Measurements from ENCODE around the gene COL4A5. TPM values are rescaled to one million over a fixed set of nuclear protein-coding genes. Genes with fewer than 3 reads are reported as not detected.

The COL4A5 gene
- polyA plus RNA-seq, 1 experiment = 123 TPM

DNA sequence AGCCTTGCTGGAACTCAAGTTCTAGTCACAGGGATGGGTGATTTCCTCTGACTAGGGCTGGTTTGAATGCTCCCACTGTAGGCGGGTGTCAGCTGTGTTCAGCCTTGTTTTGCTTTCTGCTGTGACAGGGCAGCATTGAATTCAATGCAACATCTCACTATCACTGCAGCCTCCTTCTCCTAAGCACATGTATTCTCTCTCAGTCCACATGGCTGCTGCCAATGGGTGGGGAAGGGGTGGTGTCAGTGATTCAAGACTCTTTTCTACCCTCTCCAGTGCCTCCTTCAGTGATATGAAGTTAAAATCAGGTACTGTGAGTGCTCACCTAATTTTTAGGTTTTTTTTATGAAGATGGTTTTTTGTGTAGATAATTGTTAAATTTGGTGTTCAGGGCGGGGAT lies 46.3 kb downstream of the COL4A5 start:
- TF ChIP-seq CTCF (IDR thresholded peaks at IDR 0.05; ENCODE audit: low read depth, low read length) = no peak
- Histone ChIP-seq H3K27me3 (ENCODE audit: control insufficient read depth, insufficient read depth, low read length) (no peaks in the 10 kb centered on the region), H3K27ac (ENCODE audit: low read depth, low read length) (no peak overlapping the region), H3K4me3 (ENCODE audit: low read depth, low read length) (no peak overlapping the region), H3K9me3 (ENCODE audit: control insufficient read depth, insufficient read depth, low read length) (no peaks in the 10 kb centered on the region)
- no peak for DNase-seq (ENCODE audit: low read depth, low spot score)
- ChIA-PET POLR2A (no interaction called here), CTCF (no interaction called here)

GRCh38 chrX:108494406-108495090 lies 54.9 kb downstream of the COL4A5 start:
- TF ChIP-seq CTCF (IDR thresholded peaks at IDR 0.05; ENCODE audit: low read depth, low read length) = no peak
- H3K27ac ChIP-seq (ENCODE audit: low read depth, low read length) = no peak overlapping the region
- no peaks in the 10 kb centered on the region for H3K27me3 ChIP-seq (ENCODE audit: control insufficient read depth, insufficient read depth, low read length)
- H3K9me3 ChIP-seq (ENCODE audit: control insufficient read depth, insufficient read depth, low read length) = no peaks in the 10 kb centered on the region
- ChIA-PET POLR2A (no interaction called here), CTCF (interaction anchor here (0.6 kb wide), 1 partner anchor 225 kb away, joined by 3 read pairs; no protein-coding TSS in a partner anchor)
- DNase-seq (ENCODE audit: low read depth, low spot score) = no peak
- no peak overlapping the region for H3K4me3 ChIP-seq (ENCODE audit: low read depth, low read length)

DNA sequence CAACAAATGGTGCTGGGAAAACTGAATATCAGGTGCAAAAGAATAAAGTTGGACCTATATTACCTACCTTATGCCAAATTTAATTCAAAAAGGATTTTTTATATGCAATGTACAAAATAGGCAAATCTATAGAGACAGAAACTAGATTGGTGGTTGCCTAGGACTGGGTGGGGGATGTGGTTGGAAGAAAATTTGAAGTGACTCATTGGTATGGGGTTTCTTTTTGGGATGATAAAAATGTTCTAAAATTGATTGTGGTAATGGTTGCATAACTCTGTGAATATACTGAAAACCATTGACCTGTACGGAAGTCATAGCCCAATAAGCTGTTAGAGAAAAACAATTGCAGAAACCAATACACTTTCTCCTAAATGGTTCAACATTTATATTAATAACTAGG lies 72.1 kb downstream of the COL4A5 start:
- Histone ChIP-seq H3K27ac (ENCODE audit: low read depth, low read length) (no peak overlapping the region), H3K4me3 (ENCODE audit: low read depth, low read length) (no peak overlapping the region), H3K9me3 (ENCODE audit: control insufficient read depth, insufficient read depth, low read length) (no peaks in the 10 kb centered on the region), H3K27me3 (ENCODE audit: control insufficient read depth, insufficient read depth, low read length) (no peaks in the 10 kb centered on the region)
- no peak for DNase-seq (ENCODE audit: low read depth, low spot score)
- TF ChIP-seq CTCF (IDR thresholded peaks at IDR 0.05; ENCODE audit: low read depth, low read length) = no peak
- POLR2A ChIA-PET = no interaction called here
- CTCF ChIA-PET = no interaction called here

GRCh38 chrX:108516184-108516583 lies 76.5 kb downstream of the COL4A5 start:
- Histone ChIP-seq H3K9me3 (ENCODE audit: control insufficient read depth, insufficient read depth, low read length) (no peaks in the 10 kb centered on the region), H3K27me3 (ENCODE audit: control insufficient read depth, insufficient read depth, low read length) (no peaks in the 10 kb centered on the region), H3K27ac (ENCODE audit: low read depth, low read length) (no peak overlapping the region), H3K4me3 (ENCODE audit: low read depth, low read length) (no peak overlapping the region)
- DNase-seq (ENCODE audit: low read depth, low spot score) = no peak
- POLR2A ChIA-PET = no interaction called here
- no peak for TF ChIP-seq CTCF (IDR thresholded peaks at IDR 0.05; ENCODE audit: low read depth, low read length)
- CTCF ChIA-PET = no interaction called here

DNA sequence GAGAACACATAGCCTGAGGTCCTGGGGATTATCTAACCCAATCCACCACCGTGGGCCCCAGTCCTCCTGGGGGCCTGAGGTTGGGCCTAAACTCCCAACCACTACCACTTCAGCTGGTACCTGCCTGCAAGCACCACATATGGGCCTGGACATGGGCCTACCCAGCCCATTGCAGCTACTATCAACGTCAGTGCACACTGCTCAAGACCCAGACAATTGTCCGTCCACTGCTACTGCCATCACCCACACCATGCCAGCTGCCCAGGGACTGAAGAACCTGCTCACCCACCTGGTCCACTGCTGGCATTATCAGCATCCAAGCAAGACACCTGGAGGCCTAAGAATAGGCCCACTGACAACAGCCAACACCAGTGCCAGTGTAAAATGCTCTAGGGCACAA lies 88.1 kb downstream of the COL4A5 start:
- H3K9me3 ChIP-seq (ENCODE audit: control insufficient read depth, insufficient read depth, low read length) = no peaks in the 10 kb centered on the region
- no peaks in the 10 kb centered on the region for H3K27me3 ChIP-seq (ENCODE audit: control insufficient read depth, insufficient read depth, low read length)
- TF ChIP-seq CTCF (IDR thresholded peaks at IDR 0.05; ENCODE audit: low read depth, low read length) = no peak
- ChIA-PET CTCF (interaction anchor here (0.7 kb wide), 1 partner anchor 303 kb away, joined by 3 read pairs; no protein-coding TSS in a partner anchor), POLR2A (no interaction called here)
- no peak overlapping the region for H3K4me3 ChIP-seq (ENCODE audit: low read depth, low read length)
- no peak for DNase-seq (ENCODE audit: low read depth, low spot score)
- no peak overlapping the region for H3K27ac ChIP-seq (ENCODE audit: low read depth, low read length)
